ENCODE measurements around the gene SSTR4. TPM values are rescaled to one million over a fixed set of nuclear protein-coding genes. Genes with fewer than 3 reads are reported as not detected.

SSTR4 gene
- total and polyA plus RNA-seq, 9 of the 15 experiments (the other 6 are each of a cell fraction or from before 2014, with no cell fraction given), result not detected

DNA sequence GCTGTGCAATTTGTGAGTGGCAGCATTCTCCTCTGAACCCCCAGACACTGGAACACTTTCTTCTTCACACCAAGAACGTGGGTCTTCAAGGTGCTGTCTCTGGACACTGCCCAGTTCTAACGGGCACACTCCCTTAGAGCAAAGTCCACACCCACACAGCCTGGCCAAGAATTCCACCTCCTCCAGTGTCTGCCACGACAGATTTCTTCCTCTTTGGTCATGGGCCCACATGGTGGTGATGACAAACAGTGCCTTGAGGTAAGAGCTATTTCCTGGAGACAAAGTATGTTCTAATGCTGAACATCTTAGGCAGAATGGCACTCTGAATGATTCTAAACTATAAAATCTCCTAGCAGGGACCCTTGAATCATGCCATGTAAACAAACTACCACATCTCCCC lies 25.5 kb upstream of the SSTR4 start:
- POLR2A ChIA-PET, result no interaction called here
- H3K9ac ChIP-seq (ENCODE audit: insufficient read depth in 1 of 2, low read depth in 2 of 2, low read length in 2 of 2), result no peak overlapping the region
- no peak for ATAC-seq

More for the DNA sequence above, 25.5 kb upstream of the SSTR4 start:
- no peaks in the 10 kb centered on the region for H3K9me1 ChIP-seq (ENCODE audit: control insufficient read depth, insufficient read depth, low read length)
- no peak for TF ChIP-seq ZSCAN32 (CRISPR knock-in tag; IDR thresholded peaks at IDR 0.05)
- no peak for TF ChIP-seq NCOA1 (IDR thresholded peaks at IDR 0.05; ENCODE audit: low read depth)
- TF ChIP-seq PPARD (CRISPR knock-in tag; IDR thresholded peaks at IDR 0.05), result no peak
- TF ChIP-seq, protein P1, sequence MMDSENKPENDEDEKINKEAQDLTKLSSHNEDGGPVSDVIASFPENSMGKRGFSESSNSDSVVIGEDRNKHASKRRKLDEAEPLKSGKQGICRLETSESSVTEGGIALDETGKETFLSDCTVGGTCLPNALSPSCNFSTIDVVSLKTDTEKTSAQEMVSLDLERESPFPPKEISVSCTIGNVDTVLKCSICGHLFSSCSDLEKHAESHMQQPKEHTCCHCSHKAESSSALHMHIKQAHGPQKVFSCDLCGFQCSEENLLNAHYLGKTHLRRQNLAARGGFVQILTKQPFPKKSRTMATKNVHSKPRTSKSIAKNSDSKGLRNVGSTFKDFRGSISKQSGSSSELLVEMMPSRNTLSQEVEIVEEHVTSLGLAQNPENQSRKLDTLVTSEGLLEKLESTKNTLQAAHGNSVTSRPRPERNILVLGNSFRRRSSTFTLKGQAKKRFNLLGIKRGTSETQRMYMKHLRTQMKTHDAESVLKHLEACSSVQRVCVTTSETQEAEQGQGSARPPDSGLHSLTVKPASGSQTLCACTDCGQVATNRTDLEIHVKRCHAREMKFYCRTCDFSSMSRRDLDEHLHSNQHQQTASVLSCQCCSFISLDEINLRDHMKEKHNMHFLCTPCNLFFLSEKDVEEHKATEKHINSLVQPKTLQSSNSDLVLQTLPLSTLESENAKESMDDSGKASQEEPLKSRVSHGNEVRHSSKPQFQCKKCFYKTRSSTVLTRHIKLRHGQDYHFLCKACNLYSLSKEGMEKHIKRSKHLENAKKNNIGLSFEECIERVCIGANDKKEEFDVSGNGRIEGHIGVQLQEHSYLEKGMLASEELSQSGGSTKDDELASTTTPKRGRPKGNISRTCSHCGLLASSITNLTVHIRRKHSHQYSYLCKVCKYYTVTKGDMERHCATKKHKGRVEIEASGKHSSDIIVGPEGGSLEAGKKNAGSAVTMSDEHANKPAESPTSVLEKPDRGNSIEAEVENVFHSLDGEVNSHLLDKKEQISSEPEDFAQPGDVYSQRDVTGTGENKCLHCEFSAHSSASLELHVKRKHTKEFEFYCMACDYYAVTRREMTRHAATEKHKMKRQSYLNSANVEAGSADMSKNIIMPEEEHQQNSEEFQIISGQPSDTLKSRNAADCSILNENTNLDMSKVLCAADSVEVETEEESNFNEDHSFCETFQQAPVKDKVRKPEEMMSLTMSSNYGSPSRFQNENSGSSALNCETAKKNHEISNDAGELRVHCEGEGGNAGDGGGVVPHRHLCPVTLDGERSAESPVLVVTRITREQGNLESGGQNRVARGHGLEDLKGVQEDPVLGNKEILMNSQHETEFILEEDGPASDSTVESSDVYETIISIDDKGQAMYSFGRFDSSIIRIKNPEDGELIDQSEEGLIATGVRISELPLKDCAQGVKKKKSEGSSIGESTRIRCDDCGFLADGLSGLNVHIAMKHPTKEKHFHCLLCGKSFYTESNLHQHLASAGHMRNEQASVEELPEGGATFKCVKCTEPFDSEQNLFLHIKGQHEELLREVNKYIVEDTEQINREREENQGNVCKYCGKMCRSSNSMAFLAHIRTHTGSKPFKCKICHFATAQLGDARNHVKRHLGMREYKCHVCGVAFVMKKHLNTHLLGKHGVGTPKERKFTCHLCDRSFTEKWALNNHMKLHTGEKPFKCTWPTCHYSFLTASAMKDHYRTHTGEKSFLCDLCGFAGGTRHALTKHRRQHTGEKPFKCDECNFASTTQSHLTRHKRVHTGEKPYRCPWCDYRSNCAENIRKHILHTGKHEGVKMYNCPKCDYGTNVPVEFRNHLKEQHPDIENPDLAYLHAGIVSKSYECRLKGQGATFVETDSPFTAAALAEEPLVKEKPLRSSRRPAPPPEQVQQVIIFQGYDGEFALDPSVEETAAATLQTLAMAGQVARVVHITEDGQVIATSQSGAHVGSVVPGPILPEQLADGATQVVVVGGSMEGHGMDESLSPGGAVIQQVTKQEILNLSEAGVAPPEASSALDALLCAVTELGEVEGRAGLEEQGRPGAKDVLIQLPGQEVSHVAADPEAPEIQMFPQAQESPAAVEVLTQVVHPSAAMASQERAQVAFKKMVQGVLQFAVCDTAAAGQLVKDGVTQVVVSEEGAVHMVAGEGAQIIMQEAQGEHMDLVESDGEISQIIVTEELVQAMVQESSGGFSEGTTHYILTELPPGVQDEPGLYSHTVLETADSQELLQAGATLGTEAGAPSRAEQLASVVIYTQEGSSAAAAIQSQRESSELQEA (IDR thresholded peaks at IDR 0.05; ENCODE audit: low read depth), result no peak
- TF ChIP-seq, protein P2, sequence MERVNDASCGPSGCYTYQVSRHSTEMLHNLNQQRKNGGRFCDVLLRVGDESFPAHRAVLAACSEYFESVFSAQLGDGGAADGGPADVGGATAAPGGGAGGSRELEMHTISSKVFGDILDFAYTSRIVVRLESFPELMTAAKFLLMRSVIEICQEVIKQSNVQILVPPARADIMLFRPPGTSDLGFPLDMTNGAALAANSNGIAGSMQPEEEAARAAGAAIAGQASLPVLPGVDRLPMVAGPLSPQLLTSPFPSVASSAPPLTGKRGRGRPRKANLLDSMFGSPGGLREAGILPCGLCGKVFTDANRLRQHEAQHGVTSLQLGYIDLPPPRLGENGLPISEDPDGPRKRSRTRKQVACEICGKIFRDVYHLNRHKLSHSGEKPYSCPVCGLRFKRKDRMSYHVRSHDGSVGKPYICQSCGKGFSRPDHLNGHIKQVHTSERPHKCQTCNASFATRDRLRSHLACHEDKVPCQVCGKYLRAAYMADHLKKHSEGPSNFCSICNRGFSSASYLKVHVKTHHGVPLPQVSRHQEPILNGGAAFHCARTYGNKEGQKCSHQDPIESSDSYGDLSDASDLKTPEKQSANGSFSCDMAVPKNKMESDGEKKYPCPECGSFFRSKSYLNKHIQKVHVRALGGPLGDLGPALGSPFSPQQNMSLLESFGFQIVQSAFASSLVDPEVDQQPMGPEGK (CRISPR knock-in tag; IDR thresholded peaks at IDR 0.05; ENCODE audit: borderline replicate concordance), result no peak
- no peaks in the 10 kb centered on the region for H3K79me2 ChIP-seq (ENCODE audit: control insufficient read depth, insufficient read depth, low read length)
- intact Hi-C loops (cut with micrococcal nuclease), result no loop called here
- no peaks in the 10 kb centered on the region for H3K27me3 ChIP-seq (ENCODE audit: control insufficient read depth in 2 of 2, insufficient read depth in 2 of 2, low read length in 2 of 2)
- no peak overlapping the region for H3K4me3 ChIP-seq
- no peak overlapping the region for H3K4me2 ChIP-seq (ENCODE audit: insufficient read depth, low read length)
- 7% methylated on average over 3 of the region's 3 CpGs for WGBS (ENCODE audit: insufficient coverage, low coverage, missing lambda C conversion rate)
- no peak overlapping the region for H3K27ac ChIP-seq (ENCODE audit: extremely low read depth, low read depth, low read length)
- in situ Hi-C loops (cut with MboI), result no loop called here
- no peaks in the 10 kb centered on the region for H4K20me1 ChIP-seq (replicated peaks; ENCODE audit: control insufficient read depth, insufficient read depth, low read length)
- H3K36me3 ChIP-seq (ENCODE audit: control insufficient read depth, insufficient read depth, low read length), result no peaks in the 10 kb centered on the region
- DNase-seq (ENCODE audit: extremely low read depth in 1 of 4, low spot score in 3 of 4) (no peak), FAIRE-seq (no peak)
- no peaks in the 10 kb centered on the region for H3K9me3 ChIP-seq (replicated peaks; ENCODE audit: control insufficient read depth, insufficient read depth, low read depth, low read length)
- no peak overlapping the region for H2AFZ ChIP-seq (ENCODE audit: low read depth, low read length)
- no peaks in the 10 kb centered on the region; a peak in 2 of 5 replicates for H3K4me1 ChIP-seq (replicated peaks in 1 of 2; ENCODE audit: control insufficient read depth in 2 of 2, insufficient read depth in 2 of 2, low read length in 2 of 2)
- no TSS peak for BruUV-seq (replicated peaks)
- CTCF ChIA-PET (ENCODE audit: low intra/inter-chr PET ratio), result no interaction called here
